H9 (cell line): ENCODE results near the gene XK. TPM values are rescaled to one million over a fixed set of nuclear protein-coding genes. Genes with fewer than 3 reads are reported as not detected.

Experiments used
- DNase-seq: peaks from one replicate; pipeline ENCODE4 v3.0.0-alpha.2; 2017
- H2AFZ ChIP-seq: one replicate; pipeline ENCODE4 v1.6.1; 2013; ENCODE audit warnings: mild to moderate bottlenecking, low read length, control low read depth, moderate library complexity
- H2AK5ac ChIP-seq: 2 replicates; pipeline ENCODE4 v1.6.1; 2013; ENCODE audit warnings: low read length, control low read depth, mixed read lengths; ENCODE audit not compliant: insufficient read length
- H2BK120ac ChIP-seq: one replicate; pipeline ENCODE4 v1.6.1; 2013; ENCODE audit warnings: low read depth, mild to moderate bottlenecking, low read length, control low read depth, inconsistent platforms; ENCODE audit not compliant: poor library complexity, severe bottlenecking
- H2BK12ac ChIP-seq: 2 replicates; pipeline ENCODE4 v1.6.1; 2013; ENCODE audit warnings: low read length, control low read depth, mixed read lengths, low read depth; ENCODE audit not compliant: insufficient read length
- H2BK15ac ChIP-seq: 2 replicates; pipeline ENCODE4 v1.6.1; 2013; ENCODE audit warnings: low read depth, low read length, control low read depth
- H2BK20ac ChIP-seq: one replicate; pipeline ENCODE4 v1.6.1; 2013; ENCODE audit warnings: low read depth, mild to moderate bottlenecking, low read length, control low read depth, inconsistent platforms; ENCODE audit not compliant: poor library complexity, severe bottlenecking
- H2BK5ac ChIP-seq: 2 replicates; pipeline ENCODE4 v1.6.1; 2013; ENCODE audit warnings: low read length, control low read depth, mixed read lengths; ENCODE audit not compliant: insufficient read length
- H3K14ac ChIP-seq: 2 replicates; pipeline ENCODE4 v1.6.1; 2013; ENCODE audit warnings: low read length, control low read depth; ENCODE audit not compliant: insufficient read depth
- H3K18ac ChIP-seq: 2 replicates; pipeline ENCODE4 v1.6.1; 2013; ENCODE audit warnings: low read depth, mild to moderate bottlenecking, mixed read lengths, low read length, control low read depth; ENCODE audit not compliant: insufficient read length
- H3K23ac ChIP-seq: 2 replicates; pipeline ENCODE4 v1.6.1; 2013; ENCODE audit warnings: low read length, control low read depth, mixed read lengths, low read depth; ENCODE audit not compliant: insufficient read length
- H3K23me2 ChIP-seq: 2 replicates; pipeline ENCODE4 v1.6.1; 2013; ENCODE audit warnings: low read depth, mild to moderate bottlenecking, mixed read lengths, low read length, control low read depth; ENCODE audit not compliant: insufficient read length, poor library complexity, severe bottlenecking
- H3K27ac ChIP-seq: 2 replicates; pipeline ENCODE4 v1.5.1; 2013; ENCODE audit warnings: low read length, control low read depth, mixed read lengths, low read depth; ENCODE audit not compliant: insufficient read length
- H3K27me3 ChIP-seq: 2 replicates; pipeline ENCODE4 v1.6.1; 2013; ENCODE audit warnings: low read length, control low read depth, inconsistent platforms; ENCODE audit not compliant: insufficient read depth
- H3K4ac ChIP-seq: 2 replicates; pipeline ENCODE4 v1.6.1; 2013; ENCODE audit warnings: low read depth, mild to moderate bottlenecking, control low read depth, inconsistent platforms, low read length, moderate library complexity
- H3K4me1 ChIP-seq: 2 replicates; pipeline ENCODE4 v1.6.1; 2013; ENCODE audit warnings: low read length, control low read depth, inconsistent platforms; ENCODE audit not compliant: insufficient read depth
- H3K4me2 ChIP-seq: 2 replicates; pipeline ENCODE4 v1.6.1; 2013; ENCODE audit warnings: low read length, control low read depth, mixed read lengths; ENCODE audit not compliant: insufficient read length, insufficient read depth
- H3K56ac ChIP-seq: 2 replicates; pipeline ENCODE4 v1.6.1; 2013; ENCODE audit warnings: low read depth, mild to moderate bottlenecking, mixed read lengths, low read length, control low read depth; ENCODE audit not compliant: insufficient read length
- H3K79me1 ChIP-seq: 2 replicates; pipeline ENCODE4 v1.6.1; 2013; ENCODE audit warnings: low read depth, mild to moderate bottlenecking, moderate library complexity, low read length, control low read depth, inconsistent platforms; ENCODE audit not compliant: insufficient read depth, poor library complexity, severe bottlenecking
- H3K79me2 ChIP-seq: 2 replicates; pipeline ENCODE4 v1.6.1; 2013; ENCODE audit warnings: low read length, control low read depth, inconsistent platforms; ENCODE audit not compliant: insufficient read depth
- H3K9ac ChIP-seq: 2 replicates; pipeline ENCODE4 v1.6.1; 2013; ENCODE audit warnings: low read length, control low read depth, mixed read lengths; ENCODE audit not compliant: insufficient read length; ENCODE audit errors: extremely low read depth
- H3K9me3 ChIP-seq: one replicate; pipeline ENCODE4 v1.6.1; 2013; ENCODE audit warnings: low read depth, low read length, inconsistent platforms; ENCODE audit not compliant: control insufficient read depth
- H3T11ph ChIP-seq: one replicate; pipeline ENCODE4 v1.6.1; 2013; ENCODE audit warnings: mild to moderate bottlenecking, low read length, control low read depth, inconsistent platforms
- H4K20me1 ChIP-seq: one replicate; pipeline ENCODE4 v1.6.1; 2013; ENCODE audit not compliant: control insufficient read depth, insufficient read length, insufficient read depth
- H4K5ac ChIP-seq: 2 replicates; pipeline ENCODE4 v1.6.1; 2013; ENCODE audit warnings: low read depth, mild to moderate bottlenecking, mixed read lengths, low read length, control low read depth; ENCODE audit not compliant: insufficient read length
- H4K8ac ChIP-seq: replicated peaks from 2 replicates; pipeline ENCODE4 v1.6.1; 2013; ENCODE audit warnings: low read length, control low read depth, mixed read lengths, low read depth; ENCODE audit not compliant: insufficient read length
- H4K91ac ChIP-seq: 2 replicates; pipeline ENCODE4 v1.6.1; 2013; ENCODE audit warnings: low read depth, mild to moderate bottlenecking, moderate library complexity, mixed read lengths, low read length, control low read depth; ENCODE audit not compliant: insufficient read length
- H3K27ac Mint-ChIP-seq, 3 experiments: 2 replicates in 2 of 3; 3 replicates in 1 of 3; pipeline ENCODE4 v1.8.0; 2020 to 2021; ENCODE audit warnings: mixed read lengths in 3 of 3, mild to moderate bottlenecking in 1 of 3, moderate library complexity in 1 of 3
- H3K27me3 Mint-ChIP-seq: 2 replicates; pipeline ENCODE4 v1.8.0; 2021; ENCODE audit warnings: low read depth, mild to moderate bottlenecking, moderate library complexity, mixed read lengths
- H3K36me3 Mint-ChIP-seq, 3 experiments: 2 replicates in 2 of 3; 3 replicates in 1 of 3; pipeline ENCODE4 v1.8.0; 2020 to 2021; ENCODE audit warnings: low read depth in 3 of 3, mixed read lengths in 3 of 3; ENCODE audit not compliant: insufficient read depth in 1 of 3
- H3K4me1 Mint-ChIP-seq, 2 experiments: 2 replicates each; pipeline ENCODE4 v1.8.0; 2020; ENCODE audit warnings: mixed read lengths in 2 of 2
- H3K4me3 Mint-ChIP-seq, 2 experiments: 2 replicates in 1 of 2; 3 replicates in 1 of 2; pipeline ENCODE4 v1.8.0; 2020 to 2021; ENCODE audit warnings: mild to moderate bottlenecking in 2 of 2, mixed read lengths in 2 of 2, moderate library complexity in 1 of 2
- H3K9me3 Mint-ChIP-seq, 2 experiments: 2 replicates in 1 of 2; 3 replicates in 1 of 2; pipeline ENCODE4 v1.8.0; 2020; ENCODE audit warnings: mild to moderate bottlenecking in 2 of 2, mixed read lengths in 2 of 2, moderate library complexity in 1 of 2
- CTCF ChIP-seq: fragments of 200-600 bp; sonication (generic); conservative IDR thresholded peaks from 3 replicates; pipeline ENCODE4 v1.8.0; 2021; ENCODE audit warnings: antibody characterized with exemption, mild to moderate bottlenecking
- WGBS: extraction: QIAGEN DNeasy Blood & Tissue Kit; methylation state at CpG from one replicate; pipeline ENCODE4 v1.1.7; 2013; ENCODE audit warnings: missing lambda C conversion rate, low lambda C conversion rate, mixed read lengths; ENCODE audit not compliant: insufficient read length; ENCODE audit errors: extremely low coverage; 5-methylcytosine and 5-hydroxymethylcytosine counted together
- total RNA-seq: library from RNA; stranded (reverse); gene quantifications from 2 replicates; pipeline ENCODE4 v1.2.1, GENCODE V29; 2021

The XK gene
- total RNA-seq, 1 experiment from 2014 or later, result 0.85 TPM

GRCh38 chrX:37659047-37659446 lies 26.5 kb upstream of the XK start:
- H3K4me1 ChIP-seq, result no peaks in the 10 kb centered on the region
- H3K4me1 Mint-ChIP-seq, result peaks cover 4% of the 10 kb centered on the region in 2 experiments; a peak in 3 of 4 replicates
- no peak overlapping the region for H4K91ac ChIP-seq
- H3K9me3 Mint-ChIP-seq, result peaks cover 39 to 52% of the 10 kb centered on the region in 2 experiments
- H3T11ph ChIP-seq, result no peak overlapping the region
- H4K5ac ChIP-seq, result no peak overlapping the region
- H3K27ac Mint-ChIP-seq, result no peak overlapping the region
- no peaks in the 10 kb centered on the region for H4K20me1 ChIP-seq
- H3K27me3 Mint-ChIP-seq, result peaks cover 3% of the 10 kb centered on the region
- no peak overlapping the region for H3K9ac ChIP-seq
- no peak overlapping the region for H2AK5ac ChIP-seq
- no peak overlapping the region for H2BK5ac ChIP-seq
- H3K27ac ChIP-seq, result no peak overlapping the region
- no peak overlapping the region for H3K4me3 Mint-ChIP-seq
- no peak overlapping the region for H3K4ac ChIP-seq
- no peaks in the 10 kb centered on the region for H3K9me3 ChIP-seq
- DNase-seq, result no peak
- no peak overlapping the region for H3K14ac ChIP-seq
- no peak overlapping the region for H2BK20ac ChIP-seq
- no CpG with 5 or more reads among the region's 1 CpG for WGBS
- H3K79me2 ChIP-seq, result no peaks in the 10 kb centered on the region
- no peaks in the 10 kb centered on the region; a peak in 1 of 7 replicates for H3K36me3 Mint-ChIP-seq
- H3K56ac ChIP-seq, result no peak overlapping the region
- no peak overlapping the region for H3K18ac ChIP-seq
- no peak overlapping the region for H2BK15ac ChIP-seq
- no peak overlapping the region for H2AFZ ChIP-seq
- no peak overlapping the region for H2BK120ac ChIP-seq
- TF ChIP-seq CTCF, result no peak
- H3K4me2 ChIP-seq, result no peak overlapping the region
- H3K79me1 ChIP-seq, result no peaks in the 10 kb centered on the region
- no peaks in the 10 kb centered on the region for H3K27me3 ChIP-seq
- H3K23ac ChIP-seq, result no peak overlapping the region
- H4K8ac ChIP-seq, result no peak overlapping the region
- H2BK12ac ChIP-seq, result no peak overlapping the region
- no peaks in the 10 kb centered on the region for H3K23me2 ChIP-seq
